Natural killer cell (primary cell): ENCODE measurements around the gene AGBL4. TPM values are rescaled to one million over a fixed set of nuclear protein-coding genes. Genes with fewer than 3 reads are reported as not detected.

Source experiments
- ATAC-seq, 3 donors: fragments of 150-1000 bp in 2 of 3; fragments of 200-7000 bp in 1 of 3; cut with Tn5 transposase; 1 replicate in 1 of 3; 2 replicates in 2 of 3; pipeline ENCODE4 v1.10.0; 2021; ENCODE audit warnings: mild to moderate bottlenecking in 2 of 3, moderate library complexity in 2 of 3
- DNase-seq, 2 donors: peaks; one replicate each; pipeline versions ENCODE4 v3.0.0 to v3.0.0-alpha.2; 2013 to 2021; ENCODE audit warnings: mixed read lengths in 1 of 2
- H3K27ac ChIP-seq: one replicate; pipeline ENCODE4 v1.5.1; 2013; ENCODE audit warnings: mild to moderate bottlenecking, low read length
- H3K27me3 ChIP-seq: one replicate; pipeline ENCODE4 v1.6.1; 2013; ENCODE audit warnings: low read length; ENCODE audit not compliant: control insufficient read depth, insufficient read depth
- H3K36me3 ChIP-seq: one replicate; pipeline ENCODE4 v1.6.1; 2013; ENCODE audit warnings: low read length; ENCODE audit not compliant: control insufficient read depth, insufficient read depth
- H3K4me1 ChIP-seq: one replicate; pipeline ENCODE4 v1.6.1; 2013; ENCODE audit warnings: low read length; ENCODE audit not compliant: control insufficient read depth, insufficient read depth
- H3K4me3 ChIP-seq: one replicate; pipeline ENCODE4 v1.5.1; 2013; ENCODE audit warnings: low read length
- H3K9me3 ChIP-seq: one replicate; pipeline ENCODE4 v1.6.1; 2013; ENCODE audit warnings: low read length; ENCODE audit not compliant: control insufficient read depth, insufficient read depth
- H3K27ac Mint-ChIP-seq, 2 donors: one replicate each; pipeline ENCODE4 v1.8.0; 2022; ENCODE audit warnings: mild to moderate bottlenecking in 2 of 2, mixed read lengths in 2 of 2, moderate library complexity in 1 of 2
- H3K27me3 Mint-ChIP-seq, 2 donors: one replicate each; pipeline ENCODE4 v1.8.0; 2022; ENCODE audit warnings: low read depth in 2 of 2, mixed read lengths in 2 of 2
- H3K36me3 Mint-ChIP-seq: one replicate; pipeline ENCODE4 v1.8.0; 2022; ENCODE audit warnings: mixed read lengths
- H3K4me1 Mint-ChIP-seq, 2 donors: one replicate each; pipeline ENCODE4 v1.8.0; 2022; ENCODE audit warnings: mixed read lengths in 2 of 2
- H3K4me3 Mint-ChIP-seq: one replicate; pipeline ENCODE4 v1.8.0; 2022; ENCODE audit warnings: mild to moderate bottlenecking, moderate library complexity, mixed read lengths
- H3K9me3 Mint-ChIP-seq, 2 donors: one replicate each; pipeline ENCODE4 v1.8.0; 2022; ENCODE audit warnings: mixed read lengths in 2 of 2
- WGBS: methylation state at CpG from one replicate; pipeline ENCODE4 v1.1.7; 2013; ENCODE audit warnings: missing lambda C conversion rate; ENCODE audit not compliant: insufficient coverage; 5-methylcytosine and 5-hydroxymethylcytosine counted together
- intact Hi-C: fragments of 100-400 bp; cut with micrococcal nuclease; formaldehyde crosslinking; loops from one replicate; pipeline ENCODE4 v1.14.2; 2022
- total RNA-seq, 4 donors: library from RNA; stranded (reverse); fragments of 120-200 nt in 1 of 4; gene quantifications; one replicate each; pipeline versions ENCODE4 v1.2.3 to v1.2.4, GENCODE V29; 2013 to 2022
- TF ChIP-seq, protein P1 (sequence below): fragments of 200-600 bp; IDR thresholded peaks from one replicate; pipeline ENCODE4 v1.8.0; 2022; ENCODE audit warnings: antibody characterized with exemption

The AGBL4 gene
- total RNA-seq, 3 donors from 2014 or later (not counting 1 experiment from before 2014, with no cell fraction given), result not detected

DNA sequence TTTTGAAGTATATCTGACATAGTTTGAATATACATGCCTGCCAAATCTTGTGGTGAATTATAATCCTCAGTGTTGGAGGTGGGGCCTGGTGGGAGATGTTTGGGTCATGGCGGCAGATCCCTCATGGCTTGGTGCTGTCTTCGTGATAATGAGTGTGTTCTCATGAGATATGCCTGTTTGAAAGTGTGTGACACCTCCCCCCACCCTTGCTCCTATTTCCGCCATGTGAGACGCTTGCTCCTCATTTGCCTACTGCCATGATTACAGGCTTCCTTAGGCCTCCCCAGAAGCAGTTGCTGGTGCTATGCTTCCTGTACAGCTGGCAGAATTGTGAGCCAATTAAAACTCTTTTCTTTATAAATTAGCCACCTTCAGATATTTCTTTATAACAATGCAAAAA, 810.5 kb downstream of the AGBL4 start:
- Mint-ChIP-seq H3K4me1 (no peaks in the 10 kb centered on the region), H3K9me3 (peaks cover 3 to 9% of the 10 kb centered on the region in 2 donors), H3K27me3 (no peaks in the 10 kb centered on the region), H3K27ac (no peak overlapping the region), H3K36me3 (no peaks in the 10 kb centered on the region), H3K4me3 (no peak overlapping the region)
- Histone ChIP-seq H3K36me3 (no peaks in the 10 kb centered on the region), H3K9me3 (no peaks in the 10 kb centered on the region), H3K4me3 (no peak overlapping the region), H3K27me3 (no peaks in the 10 kb centered on the region), H3K27ac (no peak overlapping the region), H3K4me1 (no peaks in the 10 kb centered on the region)
- TF ChIP-seq, protein P1, sequence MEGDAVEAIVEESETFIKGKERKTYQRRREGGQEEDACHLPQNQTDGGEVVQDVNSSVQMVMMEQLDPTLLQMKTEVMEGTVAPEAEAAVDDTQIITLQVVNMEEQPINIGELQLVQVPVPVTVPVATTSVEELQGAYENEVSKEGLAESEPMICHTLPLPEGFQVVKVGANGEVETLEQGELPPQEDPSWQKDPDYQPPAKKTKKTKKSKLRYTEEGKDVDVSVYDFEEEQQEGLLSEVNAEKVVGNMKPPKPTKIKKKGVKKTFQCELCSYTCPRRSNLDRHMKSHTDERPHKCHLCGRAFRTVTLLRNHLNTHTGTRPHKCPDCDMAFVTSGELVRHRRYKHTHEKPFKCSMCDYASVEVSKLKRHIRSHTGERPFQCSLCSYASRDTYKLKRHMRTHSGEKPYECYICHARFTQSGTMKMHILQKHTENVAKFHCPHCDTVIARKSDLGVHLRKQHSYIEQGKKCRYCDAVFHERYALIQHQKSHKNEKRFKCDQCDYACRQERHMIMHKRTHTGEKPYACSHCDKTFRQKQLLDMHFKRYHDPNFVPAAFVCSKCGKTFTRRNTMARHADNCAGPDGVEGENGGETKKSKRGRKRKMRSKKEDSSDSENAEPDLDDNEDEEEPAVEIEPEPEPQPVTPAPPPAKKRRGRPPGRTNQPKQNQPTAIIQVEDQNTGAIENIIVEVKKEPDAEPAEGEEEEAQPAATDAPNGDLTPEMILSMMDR, result no peak
- intact Hi-C loops, result no loop called here
- WGBS, result 91% methylated on average over 3 of the region's 4 CpGs
- ATAC-seq, result no peak
- no peak for DNase-seq

DNA sequence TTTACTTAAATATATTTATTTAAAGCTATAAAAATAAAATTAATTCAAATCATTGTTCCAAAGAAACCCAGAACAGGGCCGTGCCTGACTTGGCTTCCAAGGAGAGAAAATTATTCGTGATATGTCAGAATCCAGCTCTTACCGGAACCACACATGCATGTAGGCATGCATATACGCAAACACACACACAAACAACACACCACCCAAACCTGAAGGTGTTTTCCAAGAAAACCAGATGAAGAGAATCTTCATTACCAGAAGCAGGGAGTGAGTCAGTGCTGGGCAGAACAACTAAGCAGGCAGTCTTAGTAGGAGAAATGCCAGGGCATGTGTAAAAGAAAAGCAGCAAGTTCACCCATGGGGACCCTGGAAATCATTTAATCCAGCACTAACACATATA, 815.0 kb downstream of the AGBL4 start:
- intact Hi-C loops, result no loop called here
- H3K9me3 Mint-ChIP-seq, result peaks cover 5 to 10% of the 10 kb centered on the region in 2 donors
- WGBS, result 90% methylated on average over 4 of the region's 4 CpGs
- no peak overlapping the region for H3K27ac ChIP-seq
- no peaks in the 10 kb centered on the region for H3K36me3 ChIP-seq
- H3K36me3 Mint-ChIP-seq, result no peaks in the 10 kb centered on the region
- no peaks in the 10 kb centered on the region for H3K4me1 Mint-ChIP-seq
- no peak overlapping the region for H3K27ac Mint-ChIP-seq
- H3K4me1 ChIP-seq, result no peaks in the 10 kb centered on the region
- no peaks in the 10 kb centered on the region for H3K27me3 ChIP-seq
- no peak overlapping the region for H3K4me3 ChIP-seq
- no peaks in the 10 kb centered on the region for H3K27me3 Mint-ChIP-seq
- DNase-seq, result no peak
- no peaks in the 10 kb centered on the region for H3K9me3 ChIP-seq
- H3K4me3 Mint-ChIP-seq, result no peak overlapping the region
- TF ChIP-seq, protein P1, result no peak
- no peak for ATAC-seq

DNA sequence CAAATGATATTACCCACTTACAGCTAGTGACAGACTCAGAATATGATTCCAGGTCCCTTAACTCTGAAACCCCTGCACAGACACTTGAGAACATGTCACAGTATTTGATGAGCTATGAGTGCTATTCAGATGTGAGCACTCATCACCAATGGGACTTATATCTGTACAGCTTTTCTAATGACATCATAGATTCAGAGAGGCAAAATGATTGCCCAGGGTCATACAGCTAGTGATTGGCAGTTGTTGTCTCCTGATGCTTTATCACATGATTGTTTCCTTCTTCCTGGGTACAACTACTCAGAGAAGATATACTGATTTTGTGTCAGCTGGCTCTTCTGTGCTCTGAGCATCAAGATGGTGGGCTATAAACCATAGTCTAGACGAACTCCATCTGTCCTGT, 819.0 kb downstream of the AGBL4 start:
- no peaks in the 10 kb centered on the region for H3K9me3 ChIP-seq
- Mint-ChIP-seq H3K27ac (no peak overlapping the region), H3K4me1 (no peaks in the 10 kb centered on the region), H3K36me3 (peaks cover 6% of the 10 kb centered on the region), H3K4me3 (no peak overlapping the region), H3K27me3 (no peaks in the 10 kb centered on the region), H3K9me3 (peaks cover 16% of the 10 kb centered on the region in 2 donors)
- ATAC-seq, result no peak
- TF ChIP-seq, protein P1, result no peak
- intact Hi-C loops, result no loop called here
- H3K27me3 ChIP-seq, result no peaks in the 10 kb centered on the region
- no peaks in the 10 kb centered on the region for H3K36me3 ChIP-seq
- H3K27ac ChIP-seq, result no peak overlapping the region
- DNase-seq, result no peak
- H3K4me1 ChIP-seq, result no peaks in the 10 kb centered on the region
- H3K4me3 ChIP-seq, result no peak overlapping the region
- 44% methylated on average over 1 of the region's 1 CpG for WGBS

- WGBS, result no CpG with 5 or more reads among the region's 1 CpG
- Mint-ChIP-seq H3K9me3 (peaks cover 10 to 14% of the 10 kb centered on the region in 2 donors), H3K36me3 (peaks cover 6% of the 10 kb centered on the region), H3K27ac (no peak overlapping the region), H3K27me3 (no peaks in the 10 kb centered on the region), H3K4me1 (no peaks in the 10 kb centered on the region), H3K4me3 (no peak overlapping the region)
- H3K27ac ChIP-seq, result no peak overlapping the region
- no peaks in the 10 kb centered on the region for H3K4me1 ChIP-seq
- peaks cover 10% of the 10 kb centered on the region for H3K9me3 ChIP-seq
- intact Hi-C loops, result no loop called here
- peaks cover 3% of the 10 kb centered on the region for H3K27me3 ChIP-seq
- TF ChIP-seq, protein P1, result no peak
- H3K4me3 ChIP-seq, result no peak overlapping the region
- ATAC-seq, result no peak
- no peaks in the 10 kb centered on the region for H3K36me3 ChIP-seq
- no peak for DNase-seq
Measured at GRCh38 chr1:49200738-49201137, 823.0 kb downstream of the AGBL4 start.
